ENCODE measurements around the gene B4GALNT3.

Gene B4GALNT3

DNA sequence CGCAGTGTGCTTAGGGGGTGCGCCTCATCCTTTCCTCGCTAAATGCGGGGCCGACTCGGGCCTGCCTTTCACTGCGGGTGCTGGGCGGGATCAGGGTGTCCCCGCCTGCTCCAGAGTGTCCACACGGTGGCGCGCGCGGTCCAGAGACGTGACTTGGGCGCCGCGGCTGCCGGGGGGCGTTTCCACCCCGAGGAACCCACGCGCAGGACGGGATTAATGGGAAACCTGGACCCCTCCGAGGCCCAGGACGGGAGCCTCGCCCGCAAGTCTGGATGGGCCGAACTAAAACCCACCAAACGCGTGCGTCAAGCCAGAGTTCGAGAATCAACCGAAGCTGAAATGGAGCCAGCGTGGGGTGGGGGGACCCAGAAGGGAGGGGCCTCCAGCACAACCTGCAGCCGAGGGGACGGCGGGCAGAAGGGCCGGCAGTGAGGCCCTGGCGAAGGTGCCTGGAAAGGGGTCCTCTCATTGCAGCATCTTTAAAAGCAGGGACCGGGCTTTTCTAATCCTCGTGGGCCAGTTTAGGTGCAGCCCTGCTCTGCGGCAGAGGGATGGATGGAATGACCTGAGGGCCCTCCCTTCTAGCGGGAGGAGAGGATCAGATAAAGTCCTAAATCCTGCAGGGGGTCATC is 110.2 kb downstream of the B4GALNT3 start:
- TF ChIP-seq TAF1 (IDR thresholded peaks at IDR 0.05; ENCODE audit: borderline replicate concordance, insufficient read depth, low read length) (no peak), FOXP2 (optimal IDR thresholded peaks at IDR 0.05; ENCODE audit: borderline replicate concordance, extremely low read depth, extremely low read length, insufficient read depth) (no peak), SIN3A (IDR thresholded peaks at IDR 0.05; ENCODE audit: borderline replicate concordance, insufficient read depth, low read length) (peak; percentile 87), POLR2AphosphoS5 (IDR thresholded peaks at IDR 0.05; ENCODE audit: low read depth, low read length) (no peak)
- TF ChIP-seq, protein P1, sequence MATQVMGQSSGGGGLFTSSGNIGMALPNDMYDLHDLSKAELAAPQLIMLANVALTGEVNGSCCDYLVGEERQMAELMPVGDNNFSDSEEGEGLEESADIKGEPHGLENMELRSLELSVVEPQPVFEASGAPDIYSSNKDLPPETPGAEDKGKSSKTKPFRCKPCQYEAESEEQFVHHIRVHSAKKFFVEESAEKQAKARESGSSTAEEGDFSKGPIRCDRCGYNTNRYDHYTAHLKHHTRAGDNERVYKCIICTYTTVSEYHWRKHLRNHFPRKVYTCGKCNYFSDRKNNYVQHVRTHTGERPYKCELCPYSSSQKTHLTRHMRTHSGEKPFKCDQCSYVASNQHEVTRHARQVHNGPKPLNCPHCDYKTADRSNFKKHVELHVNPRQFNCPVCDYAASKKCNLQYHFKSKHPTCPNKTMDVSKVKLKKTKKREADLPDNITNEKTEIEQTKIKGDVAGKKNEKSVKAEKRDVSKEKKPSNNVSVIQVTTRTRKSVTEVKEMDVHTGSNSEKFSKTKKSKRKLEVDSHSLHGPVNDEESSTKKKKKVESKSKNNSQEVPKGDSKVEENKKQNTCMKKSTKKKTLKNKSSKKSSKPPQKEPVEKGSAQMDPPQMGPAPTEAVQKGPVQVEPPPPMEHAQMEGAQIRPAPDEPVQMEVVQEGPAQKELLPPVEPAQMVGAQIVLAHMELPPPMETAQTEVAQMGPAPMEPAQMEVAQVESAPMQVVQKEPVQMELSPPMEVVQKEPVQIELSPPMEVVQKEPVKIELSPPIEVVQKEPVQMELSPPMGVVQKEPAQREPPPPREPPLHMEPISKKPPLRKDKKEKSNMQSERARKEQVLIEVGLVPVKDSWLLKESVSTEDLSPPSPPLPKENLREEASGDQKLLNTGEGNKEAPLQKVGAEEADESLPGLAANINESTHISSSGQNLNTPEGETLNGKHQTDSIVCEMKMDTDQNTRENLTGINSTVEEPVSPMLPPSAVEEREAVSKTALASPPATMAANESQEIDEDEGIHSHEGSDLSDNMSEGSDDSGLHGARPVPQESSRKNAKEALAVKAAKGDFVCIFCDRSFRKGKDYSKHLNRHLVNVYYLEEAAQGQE (IDR thresholded peaks at IDR 0.05; ENCODE audit: insufficient read depth in 1 of 2, low read depth in 2 of 2, low read length in 2 of 2), result no peak

DNA sequence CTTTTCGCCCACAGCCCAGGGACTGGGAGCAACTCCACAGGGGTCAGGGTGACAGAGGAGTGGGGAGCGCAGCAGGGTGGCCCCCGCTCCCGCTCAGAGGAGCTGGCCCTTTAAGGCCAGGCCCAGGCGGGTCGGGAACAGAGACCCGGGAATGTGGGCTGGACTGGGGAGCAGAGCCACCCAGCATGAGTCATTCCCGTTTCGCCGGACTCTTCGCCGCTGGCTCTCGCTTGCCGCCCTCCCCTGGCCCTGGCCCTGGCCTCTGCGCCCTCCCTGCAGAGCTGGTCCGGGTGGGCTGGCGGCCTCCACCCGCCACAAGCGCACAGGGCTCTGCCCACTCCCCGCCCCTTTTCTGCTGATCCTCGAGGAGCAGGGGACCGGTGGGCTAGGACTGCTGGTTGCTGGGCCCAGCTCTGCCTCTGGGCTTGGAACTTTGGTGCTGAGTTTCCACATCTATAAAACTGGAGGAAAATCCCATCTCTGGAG is 110.7 kb downstream of the B4GALNT3 start:
- TF ChIP-seq TAF1 (IDR thresholded peaks at IDR 0.05; ENCODE audit: borderline replicate concordance, insufficient read depth, low read length) (no peak), POLR2AphosphoS5 (IDR thresholded peaks at IDR 0.05; ENCODE audit: low read depth, low read length) (no peak; the same call in 1 of the 2 replicates), SIN3A (IDR thresholded peaks at IDR 0.05; ENCODE audit: borderline replicate concordance, insufficient read depth, low read length) (no peak), FOXP2 (optimal IDR thresholded peaks at IDR 0.05; ENCODE audit: borderline replicate concordance, extremely low read depth, extremely low read length, insufficient read depth) (no peak)
- TF ChIP-seq, protein P1 (IDR thresholded peaks at IDR 0.05; ENCODE audit: insufficient read depth in 1 of 2, low read depth in 2 of 2, low read length in 2 of 2), result no peak

DNA sequence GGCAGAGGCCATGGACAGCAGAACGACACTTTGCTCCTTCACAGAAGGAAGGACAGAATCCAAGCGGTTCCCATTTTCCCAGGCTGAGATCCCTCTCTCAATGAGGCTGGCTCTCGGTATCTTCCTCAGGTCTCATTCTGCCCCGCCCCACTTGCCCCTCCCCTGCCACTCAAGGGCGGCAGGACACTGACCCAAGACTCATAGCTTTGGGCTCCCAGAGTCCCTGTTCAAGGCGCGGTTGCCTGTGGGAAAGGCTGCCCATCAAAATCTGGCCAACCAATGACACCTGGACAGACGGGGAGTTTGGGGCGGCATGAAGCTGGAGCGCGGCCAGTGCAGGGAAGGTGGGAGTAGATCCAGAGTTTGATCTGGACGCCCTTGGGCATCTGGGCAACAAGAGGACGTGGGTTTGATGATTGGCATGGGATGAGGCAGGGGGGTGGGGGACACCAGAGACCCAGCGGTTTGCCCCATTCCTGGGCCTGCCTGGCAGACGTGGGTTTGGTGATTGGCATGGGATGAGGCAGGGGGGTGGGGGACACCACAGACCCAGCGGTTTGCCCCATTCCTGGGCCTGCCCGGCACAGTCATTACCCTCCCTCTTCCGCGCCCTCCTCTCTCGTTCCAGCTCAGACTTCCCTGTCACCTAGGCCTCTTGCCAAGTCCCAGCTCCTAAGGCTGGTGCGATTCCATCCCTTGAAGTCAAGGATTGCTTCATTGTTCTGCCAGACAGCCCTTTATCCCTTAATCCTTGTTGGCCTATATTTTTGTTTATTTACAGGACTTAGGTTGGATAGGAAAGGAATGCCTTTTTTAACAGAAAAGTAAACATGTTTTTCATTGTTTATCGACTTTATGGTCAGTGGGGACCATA is 111.4 kb downstream of the B4GALNT3 start:
- TF ChIP-seq TAF1 (IDR thresholded peaks at IDR 0.05; ENCODE audit: borderline replicate concordance, insufficient read depth, low read length) (no peak), SIN3A (IDR thresholded peaks at IDR 0.05; ENCODE audit: borderline replicate concordance, insufficient read depth, low read length) (no peak), POLR2AphosphoS5 (IDR thresholded peaks at IDR 0.05; ENCODE audit: low read depth, low read length) (peak; percentile 45), FOXP2 (optimal IDR thresholded peaks at IDR 0.05; ENCODE audit: borderline replicate concordance, extremely low read depth, extremely low read length, insufficient read depth) (no peak)
- TF ChIP-seq, protein P1 (IDR thresholded peaks at IDR 0.05; ENCODE audit: insufficient read depth in 1 of 2, low read depth in 2 of 2, low read length in 2 of 2), result no peak

DNA sequence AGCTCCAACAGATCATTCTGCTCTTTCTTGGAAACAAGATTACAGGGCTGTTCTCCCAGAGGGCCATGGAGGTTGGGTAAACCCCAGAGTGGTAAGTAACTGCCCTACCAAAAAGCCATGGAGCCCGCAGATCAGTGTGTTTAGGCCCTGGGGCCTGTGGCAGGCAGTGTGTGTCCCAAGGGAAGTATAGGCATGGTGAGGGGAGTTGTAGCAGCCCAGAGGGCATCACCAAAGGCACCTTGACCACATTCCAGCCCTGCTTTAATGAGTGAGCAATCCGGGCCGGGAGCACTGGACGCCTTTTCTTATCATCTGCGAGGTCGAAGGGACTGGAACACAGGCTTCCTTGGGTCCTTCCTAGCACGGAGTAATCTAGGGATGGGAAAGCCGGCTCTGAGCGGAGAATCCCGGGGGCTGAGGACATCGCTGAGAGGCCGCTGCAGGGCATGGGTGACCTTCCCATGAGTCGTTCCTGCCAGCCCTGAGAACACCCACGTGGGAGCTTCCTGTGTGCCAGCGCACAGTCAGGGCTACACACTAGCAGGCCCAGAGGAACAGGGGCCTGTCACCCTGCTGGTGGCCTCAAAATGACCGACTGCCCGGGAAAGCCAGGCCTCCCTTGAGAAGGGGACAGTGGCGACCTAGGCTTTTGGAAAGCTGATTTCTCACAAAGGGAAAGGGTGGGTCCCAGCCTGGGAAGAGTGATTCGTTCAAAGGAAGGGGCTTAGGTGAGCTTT is 112.2 kb downstream of the B4GALNT3 start:
- TF ChIP-seq, protein P1 (IDR thresholded peaks at IDR 0.05; ENCODE audit: insufficient read depth in 1 of 2, low read depth in 2 of 2, low read length in 2 of 2), result no peak
- TF ChIP-seq FOXP2 (optimal IDR thresholded peaks at IDR 0.05; ENCODE audit: borderline replicate concordance, extremely low read depth, extremely low read length, insufficient read depth) (no peak), POLR2AphosphoS5 (IDR thresholded peaks at IDR 0.05; ENCODE audit: low read depth, low read length) (no peak), TAF1 (IDR thresholded peaks at IDR 0.05; ENCODE audit: borderline replicate concordance, insufficient read depth, low read length) (no peak), SIN3A (IDR thresholded peaks at IDR 0.05; ENCODE audit: borderline replicate concordance, insufficient read depth, low read length) (no peak)

Data from PFSK-1 (cell line).